ENCODE measurements around the gene SH3RF3.
"Not testable (repeated sequence)": the region's sequence is repeated elsewhere in the genome, so short reads cannot be mapped to it uniquely, and the experiment has no call there.

DNA sequence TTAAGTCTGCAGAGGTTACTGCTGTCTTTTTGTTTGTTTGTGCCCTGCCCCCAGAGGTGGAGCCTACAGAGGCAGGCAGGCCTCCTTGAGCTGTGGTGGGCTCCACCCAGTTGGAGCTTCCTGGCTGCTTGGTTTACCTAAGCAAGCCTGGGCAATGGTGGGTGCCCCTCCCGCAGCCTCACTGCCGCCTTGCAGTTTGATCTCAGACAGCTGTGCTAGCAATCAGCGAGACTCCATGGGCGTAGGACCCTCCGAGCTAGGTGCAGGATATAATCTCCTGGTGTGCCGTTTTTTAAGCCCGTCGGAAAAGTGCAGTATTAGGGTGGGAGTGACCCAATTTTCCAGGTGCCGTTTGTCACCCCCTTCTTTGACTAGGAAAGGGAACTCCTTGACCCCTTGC, 11.8 kb upstream of the SH3RF3 start:
- not testable (repeated sequence) for TF ChIP-seq ZNF274 (IDR thresholded peaks at IDR 0.05; ENCODE audit: low read depth, low read length); YY1 (IDR thresholded peaks at IDR 0.05; ENCODE audit: insufficient read depth, insufficient read length); SUZ12 (IDR thresholded peaks at IDR 0.05; ENCODE audit: extremely low read depth, insufficient read depth, insufficient read length)

All from NT2/D1 (cell line).